SKM-1 (cell line): ENCODE data around the gene SLC44A4.
A peak's percentile ranks its signal among the peaks of the same experiment; 100 is the strongest.

Experiments used
- DNase-seq: peaks from one replicate; lab custom pipeline; 2025; ENCODE audit not compliant: unreplicated experiment; lab: John Stamatoyannopoulos, UW

SLC44A4 gene

GRCh38 chr6:31901415-31901952 is 22.7 kb upstream of the SLC44A4 start:
- DNase-seq = no peak

- no peak for DNase-seq
Observed at GRCh38 chr6:31900917-31901414, 22.2 kb upstream of the SLC44A4 start.

GRCh38 chr6:31899882-31900722 is 21.3 kb upstream of the SLC44A4 start:
- DNase-seq = no peak

- DNase-seq = no peak
Observed at GRCh38 chr6:31899215-31899614, 20.4 kb upstream of the SLC44A4 start.

GRCh38 chr6:31898383-31899011 is 19.7 kb upstream of the SLC44A4 start:
- DNase-seq = peak; percentile 13

- peak; percentile 64 for DNase-seq
Observed at GRCh38 chr6:31897612-31898382, 19.0 kb upstream of the SLC44A4 start, which contains the start of gene EHMT2. Gene EHMT2, minus strand, starts transcription at chr6:31897698. Its CDS starts 21 bp downstream, at chr6:31897677.

- no peak for DNase-seq
Observed at GRCh38 chr6:31896856-31897611, 18.2 kb upstream of the SLC44A4 start.

- DNase-seq = no peak
Observed at GRCh38 chr6:31896493-31896855, 17.7 kb upstream of the SLC44A4 start.

- DNase-seq = no peak
Observed at GRCh38 chr6:31892821-31893220, 14.0 kb upstream of the SLC44A4 start.

GRCh38 chr6:31889331-31889972 is 10.7 kb upstream of the SLC44A4 start:
- DNase-seq = no peak

GRCh38 chr6:31888276-31889258 is 9.8 kb upstream of the SLC44A4 start:
- no peak for DNase-seq

- no peak for DNase-seq
Observed at GRCh38 chr6:31887173-31888007, 8.6 kb upstream of the SLC44A4 start.

GRCh38 chr6:31886541-31886991 is 7.8 kb upstream of the SLC44A4 start:
- DNase-seq = no peak

- DNase-seq = no peak
Observed at GRCh38 chr6:31884528-31885035, 5.8 kb upstream of the SLC44A4 start.

- no peak for DNase-seq
Observed at GRCh38 chr6:31883676-31884075, 4.9 kb upstream of the SLC44A4 start.

- no peak for DNase-seq
Observed at GRCh38 chr6:31882344-31882743, 3.5 kb upstream of the SLC44A4 start.

- no peak for DNase-seq
Observed at GRCh38 chr6:31881136-31881859, 2.5 kb upstream of the SLC44A4 start.
